MM.1S (cell line): ENCODE results near the gene ACHE.

Experiments
- CTCF ChIP-seq: fragments of 300-600 bp; sonication (generic); IDR thresholded peaks from 2 replicates; pipeline ENCODE4 v1.5.1; 2016; ENCODE audit warnings: antibody characterized with exemption, low read length, mixed read lengths
- EZH2 ChIP-seq: fragments of 300-600 bp; sonication (generic); optimal IDR thresholded peaks from 2 replicates; pipeline ENCODE3; 2017; ENCODE audit warnings: low read depth, mild to moderate bottlenecking, antibody characterized with exemption, low read length, mixed read lengths

- TF ChIP-seq CTCF, result no peak
- no peak for TF ChIP-seq EZH2
Observed at GRCh38 chr7:100929808-100930174, 34.1 kb upstream of the ACHE start.
